Hepatocyte (in vitro differentiated cells): ENCODE data around the gene GLT1D1.

Source experiments
- EZH2 ChIP-seq: fragments of 200-600 bp; sonication (generic); IDR thresholded peaks from 2 replicates; pipeline ENCODE4 v1.6.1; 2016; ENCODE audit warnings: antibody characterized with exemption, mild to moderate bottlenecking, borderline replicate concordance
- TF ChIP-seq, protein P1 (sequence below): fragments of 200-600 bp; sonication (generic); IDR thresholded peaks from 2 replicates; pipeline ENCODE4 v1.5.1; 2016; ENCODE audit warnings: antibody characterized with exemption, mild to moderate bottlenecking; ENCODE audit not compliant: poor library complexity

GRCh38 chr12:128842579-128842978, 10.7 kb upstream of the GLT1D1 start:
- TF ChIP-seq, protein P1, sequence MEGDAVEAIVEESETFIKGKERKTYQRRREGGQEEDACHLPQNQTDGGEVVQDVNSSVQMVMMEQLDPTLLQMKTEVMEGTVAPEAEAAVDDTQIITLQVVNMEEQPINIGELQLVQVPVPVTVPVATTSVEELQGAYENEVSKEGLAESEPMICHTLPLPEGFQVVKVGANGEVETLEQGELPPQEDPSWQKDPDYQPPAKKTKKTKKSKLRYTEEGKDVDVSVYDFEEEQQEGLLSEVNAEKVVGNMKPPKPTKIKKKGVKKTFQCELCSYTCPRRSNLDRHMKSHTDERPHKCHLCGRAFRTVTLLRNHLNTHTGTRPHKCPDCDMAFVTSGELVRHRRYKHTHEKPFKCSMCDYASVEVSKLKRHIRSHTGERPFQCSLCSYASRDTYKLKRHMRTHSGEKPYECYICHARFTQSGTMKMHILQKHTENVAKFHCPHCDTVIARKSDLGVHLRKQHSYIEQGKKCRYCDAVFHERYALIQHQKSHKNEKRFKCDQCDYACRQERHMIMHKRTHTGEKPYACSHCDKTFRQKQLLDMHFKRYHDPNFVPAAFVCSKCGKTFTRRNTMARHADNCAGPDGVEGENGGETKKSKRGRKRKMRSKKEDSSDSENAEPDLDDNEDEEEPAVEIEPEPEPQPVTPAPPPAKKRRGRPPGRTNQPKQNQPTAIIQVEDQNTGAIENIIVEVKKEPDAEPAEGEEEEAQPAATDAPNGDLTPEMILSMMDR, result no peak
- TF ChIP-seq EZH2, result no peak
